Testis (tissue), 2 donors: Measurements from ENCODE around the gene NAALAD2.

ENCODE experiments used
- CTCF ChIP-seq, 3 experiments: fragments of 450-650 bp in 2 of 3; fragments of 200-600 bp in 1 of 3; sonication (generic) in 1 of 3; IDR thresholded peaks; one replicate each; pipeline ENCODE4 v1.5.1; 2016 to 2019; ENCODE audit warnings: antibody characterized with exemption in 3 of 3, mild to moderate bottlenecking in 2 of 3, moderate library complexity in 1 of 3
- POLR2A ChIP-seq: fragments of 450-650 bp; IDR thresholded peaks from one replicate; pipeline ENCODE4 v1.6.1; 2017; ENCODE audit warnings: antibody characterized with exemption, mild to moderate bottlenecking, moderate library complexity

DNA sequence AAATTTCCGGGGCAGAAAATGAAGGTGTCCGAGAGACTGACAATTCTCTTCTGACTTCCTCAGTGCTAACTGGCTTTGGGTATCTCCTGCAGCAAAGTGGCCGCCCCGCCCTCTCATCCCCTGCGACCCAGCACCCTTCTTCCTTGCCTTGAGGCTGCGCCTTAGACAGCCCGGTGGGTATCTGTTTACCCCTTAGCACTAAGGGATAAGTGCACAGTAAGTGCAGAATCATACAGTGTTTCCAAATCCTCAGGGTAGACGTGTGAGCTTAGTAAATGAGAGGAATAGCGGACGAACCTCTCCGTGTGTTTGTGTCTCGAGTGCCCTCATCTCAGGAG lies 88.8 kb downstream of the NAALAD2 start:
- TF ChIP-seq CTCF (IDR thresholded peaks at IDR 0.05) (no peak), POLR2A (no peak)
